Epidermal melanocyte (primary cell): Measurements from ENCODE around the gene S100A7.

Experiments used
- DNase-seq: peaks from one replicate; pipeline ENCODE4 v3.0.0; 2011; ENCODE audit warnings: low spot score; ENCODE audit not compliant: insufficient read length

The S100A7 gene

DNA sequence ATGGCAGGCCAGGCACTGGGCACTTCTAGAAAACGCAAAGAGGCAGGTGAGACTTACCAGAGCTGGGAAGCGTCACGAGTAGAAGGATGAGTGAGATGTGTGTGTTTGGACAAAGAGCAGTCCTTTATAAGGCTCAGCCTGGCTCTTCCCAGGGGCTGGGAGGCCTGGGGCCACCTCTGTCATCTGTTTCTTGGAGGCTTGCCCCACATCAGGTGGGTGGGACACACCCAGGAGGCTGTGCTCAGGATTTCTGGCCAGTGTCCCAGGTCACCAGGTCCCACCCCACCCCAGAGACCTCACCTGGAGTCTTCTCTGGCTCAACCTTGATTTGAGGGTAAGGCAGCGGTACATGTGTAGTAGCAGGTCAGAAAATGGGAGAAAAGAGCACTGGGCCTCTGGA, at the start of gene S100A7:
S100A7 (minus strand) TSS at position 101 of the 400 bp plus-strand sequence. CDS start 1,638 bp downstream, outside the sequence.
- no peak for DNase-seq

DNA sequence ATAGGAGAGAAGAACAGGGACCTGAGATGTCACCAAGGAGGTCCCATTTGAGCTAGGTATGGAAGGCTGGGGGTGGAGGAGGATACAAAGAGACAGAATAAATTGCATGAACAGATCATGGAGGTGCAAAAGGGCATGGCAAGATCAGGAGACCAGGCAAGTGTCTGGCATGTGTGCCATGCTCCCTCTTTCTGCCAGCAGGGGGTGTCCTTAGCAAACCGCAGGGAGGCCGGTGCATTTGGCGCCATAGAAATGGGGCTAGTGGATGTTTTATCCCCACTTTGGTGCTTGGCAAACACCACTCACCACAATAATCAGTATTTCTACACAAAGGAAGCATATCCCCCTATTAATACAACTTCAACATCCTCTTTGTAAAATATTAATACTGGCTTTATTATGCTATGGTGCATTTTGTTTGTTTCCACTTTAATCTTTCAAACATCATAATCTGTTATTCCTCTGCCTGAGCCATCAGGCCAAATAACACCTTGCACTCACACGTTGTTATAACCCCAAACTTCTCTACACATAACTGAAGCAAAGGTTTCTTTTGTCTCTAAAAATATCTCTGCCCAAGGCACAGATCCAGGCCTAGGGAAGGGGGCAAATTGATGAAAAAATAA, 49.4 kb upstream of the S100A7 start:
- no peak for DNase-seq

DNA sequence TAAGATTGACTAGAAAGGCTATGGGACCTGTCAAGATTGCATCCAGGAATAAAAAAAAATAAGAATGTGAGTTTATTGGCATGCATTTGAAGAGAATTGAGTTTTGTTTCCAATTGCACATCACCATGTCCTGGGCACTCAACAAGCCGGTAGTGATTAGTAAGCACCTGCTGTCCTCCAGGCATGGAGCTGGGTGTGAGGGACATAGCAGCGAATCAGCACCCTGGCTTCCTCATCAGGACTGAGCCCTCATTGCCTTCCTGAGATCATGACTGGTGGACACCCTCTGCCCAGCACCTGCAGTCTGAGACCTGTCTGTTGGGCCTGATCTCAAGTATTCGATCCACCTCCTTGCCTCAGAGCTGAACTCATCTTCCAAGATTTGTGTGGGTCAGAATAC, 48.6 kb upstream of the S100A7 start:
- no peak for DNase-seq

DNA sequence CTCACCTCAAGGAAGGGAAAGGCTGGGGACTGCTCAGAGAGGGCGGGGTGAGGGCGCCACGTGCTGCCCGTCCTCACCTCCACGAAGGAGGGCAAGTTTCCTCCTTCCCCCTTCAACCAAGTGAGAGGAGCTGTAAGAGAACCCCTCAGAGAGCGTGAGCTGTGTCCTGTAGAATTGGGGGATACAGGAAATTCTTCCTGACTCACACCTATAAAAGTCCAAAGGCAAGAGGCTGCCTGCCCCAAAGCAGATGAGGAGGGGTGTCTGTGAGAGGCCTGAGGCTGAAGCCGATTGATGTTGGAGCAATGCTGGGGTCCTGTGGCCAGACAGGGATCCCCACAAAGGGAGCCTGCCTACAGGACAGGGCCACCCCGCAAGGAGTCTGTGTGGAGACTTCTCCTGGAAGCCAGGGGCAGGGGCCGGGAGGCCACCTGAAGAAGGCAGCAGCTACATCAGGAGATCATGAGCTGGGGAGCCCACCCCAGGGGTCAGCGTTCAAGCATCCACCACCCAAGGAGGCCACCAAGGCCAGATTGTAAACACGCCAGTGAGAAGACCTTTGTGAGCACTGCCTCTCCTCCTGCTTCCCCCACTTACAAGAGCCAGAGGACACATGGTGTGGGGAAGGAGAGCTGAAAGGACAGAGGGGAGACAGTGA, 47.6 kb upstream of the S100A7 start:
- DNase-seq: no peak

DNA sequence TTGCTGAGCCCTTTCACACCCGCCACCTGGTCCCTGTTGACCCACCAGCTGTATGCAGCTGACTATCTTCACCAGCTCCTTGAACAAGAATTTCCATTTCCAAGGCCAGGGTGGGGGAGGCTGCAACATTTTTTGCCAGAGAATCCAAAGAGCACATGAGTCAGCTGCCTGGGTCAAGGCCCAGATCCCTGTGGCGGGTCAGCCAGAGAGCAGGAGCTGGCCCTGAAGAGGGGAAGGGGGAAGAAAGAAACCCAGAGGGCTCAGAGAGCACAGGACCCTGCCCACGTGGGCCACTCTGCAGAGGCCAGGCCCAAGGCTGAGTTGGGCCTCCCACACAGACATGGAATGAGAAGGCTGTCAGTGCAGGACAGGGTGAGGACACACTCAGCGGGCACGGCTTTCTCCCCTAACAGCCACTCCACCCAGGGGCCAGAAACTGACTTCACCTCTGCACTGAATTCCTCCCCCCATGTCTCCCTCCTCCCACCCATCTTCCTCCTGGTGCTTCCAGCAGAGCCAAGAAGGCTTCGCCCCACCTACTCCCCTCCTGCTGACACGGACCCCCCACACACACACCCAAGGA, 46.5 kb upstream of the S100A7 start:
- no peak for DNase-seq

DNA sequence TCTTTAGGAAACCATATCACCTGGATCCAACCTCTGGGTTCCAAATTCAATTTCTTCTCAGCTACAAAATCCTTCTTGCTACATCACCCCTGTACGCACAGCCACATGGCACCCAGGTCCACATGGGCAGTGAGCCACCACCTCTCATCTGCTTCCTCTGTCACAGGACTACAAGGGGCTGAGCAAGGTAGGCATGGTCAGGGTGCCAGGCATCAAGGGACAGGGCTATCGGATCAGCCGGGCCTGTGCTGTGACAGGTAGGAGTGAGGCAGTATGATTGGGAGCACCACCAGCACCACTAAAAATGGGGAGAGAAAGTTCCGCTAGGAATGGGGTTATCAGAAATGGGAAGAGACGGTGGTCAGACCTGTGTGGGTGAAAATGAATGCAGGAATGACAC, 45.9 kb upstream of the S100A7 start:
- no peak for DNase-seq

DNA sequence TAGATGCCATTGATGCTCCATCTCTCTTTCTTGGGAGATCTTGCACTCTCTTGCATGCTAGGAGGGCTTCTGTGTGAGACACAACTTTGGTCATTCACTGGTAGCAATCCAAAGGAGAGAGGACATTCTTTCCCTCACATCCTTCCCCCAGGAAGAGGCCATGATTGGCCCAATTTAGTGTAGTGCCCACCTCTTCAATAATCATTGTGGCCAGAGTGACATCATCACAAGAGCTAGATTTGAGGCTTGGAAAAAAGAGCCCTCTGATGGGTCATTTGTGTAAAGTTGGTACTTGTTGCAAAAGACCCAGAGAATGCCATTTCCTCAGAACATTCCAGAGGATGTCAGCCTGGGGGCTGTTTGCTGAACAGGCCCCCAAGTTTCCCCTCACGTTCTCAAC, 45.1 kb upstream of the S100A7 start:
- DNase-seq: no peak

DNA sequence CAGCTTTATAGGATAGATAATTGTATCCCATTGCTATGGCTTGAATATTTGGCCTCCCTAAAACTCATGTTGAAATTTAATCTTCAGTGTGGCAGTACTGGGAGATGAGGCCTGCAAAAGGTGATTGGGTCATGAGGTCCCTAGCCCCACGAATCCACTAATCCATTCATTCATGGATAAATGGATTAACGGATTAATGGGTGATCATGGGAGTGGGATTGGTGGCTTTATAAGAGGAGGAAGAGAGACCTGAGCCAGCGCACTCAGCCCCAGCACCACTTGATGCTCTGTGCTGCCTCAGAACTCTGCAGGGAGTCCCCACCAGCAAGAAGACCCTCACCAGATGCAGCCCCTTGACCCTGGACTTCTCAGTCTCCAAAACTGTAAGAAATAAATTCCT, 43.3 kb upstream of the S100A7 start:
- DNase-seq: no peak

DNA sequence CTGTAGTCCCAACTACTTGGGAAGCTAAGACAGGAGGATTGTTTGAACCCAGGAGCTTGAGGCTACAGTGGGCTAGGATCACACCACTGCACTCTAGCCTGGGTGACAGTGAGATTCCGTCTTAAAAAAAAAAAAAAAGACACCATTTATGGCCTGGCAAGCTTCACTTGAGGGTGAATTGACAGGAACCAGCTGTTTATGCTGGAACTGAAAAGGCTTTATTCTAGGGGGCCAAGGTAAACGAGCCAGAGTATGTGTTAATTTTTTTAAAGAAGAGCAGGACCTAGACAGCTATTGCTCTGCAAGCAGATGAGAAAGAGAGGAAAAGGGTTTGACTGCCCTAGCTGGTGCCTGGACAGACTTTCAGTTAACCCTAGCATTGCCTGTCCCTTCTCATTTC, 38.3 kb upstream of the S100A7 start:
- no peak for DNase-seq

DNA sequence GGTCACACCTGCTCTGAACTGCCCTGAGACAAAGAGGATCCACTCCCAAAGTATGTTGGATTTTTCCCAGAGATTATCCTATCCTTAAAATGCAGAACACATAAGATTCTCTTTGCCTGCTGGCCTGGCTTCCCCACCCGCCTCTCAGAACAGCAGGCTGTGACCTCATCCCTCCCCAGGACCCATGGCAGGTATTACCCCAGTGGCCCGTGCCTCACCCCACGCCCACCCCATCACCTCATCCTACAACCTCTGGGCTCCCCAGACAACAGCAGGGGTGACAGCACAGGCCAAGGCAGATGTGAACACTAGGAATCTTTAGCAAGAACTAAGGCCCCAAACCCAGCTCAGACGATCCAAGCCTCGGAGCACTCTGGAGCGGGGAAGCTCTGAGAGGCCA, 35.1 kb upstream of the S100A7 start:
- no peak for DNase-seq

DNA sequence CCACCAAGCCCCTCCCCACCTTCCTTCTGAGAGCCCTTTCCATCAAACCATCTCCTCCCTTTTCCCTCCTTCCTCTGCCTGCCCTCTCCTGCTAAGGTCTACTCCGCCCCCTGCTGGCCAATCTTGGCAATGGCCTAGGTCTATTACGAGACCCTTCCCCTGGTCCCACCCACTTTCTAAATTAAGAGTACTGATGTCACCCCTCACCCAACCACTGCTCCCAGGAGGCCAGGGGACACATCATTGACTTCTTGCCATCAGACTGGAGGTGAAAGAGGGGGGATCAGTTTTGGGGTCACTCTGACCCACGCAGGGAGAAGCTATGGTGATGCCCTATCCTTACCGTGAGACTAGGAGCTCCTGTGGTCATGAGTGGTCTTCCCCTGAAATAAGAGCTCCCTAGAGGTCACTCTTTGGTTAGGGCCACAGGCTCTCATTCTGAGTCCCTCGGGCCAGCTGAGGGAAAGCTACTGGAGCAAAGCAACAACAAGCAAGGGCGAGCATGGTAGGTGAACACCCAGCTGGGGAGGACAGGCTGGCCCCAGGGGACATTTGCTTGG, 34.6 kb upstream of the S100A7 start:
- DNase-seq: peak; percentile 52

DNA sequence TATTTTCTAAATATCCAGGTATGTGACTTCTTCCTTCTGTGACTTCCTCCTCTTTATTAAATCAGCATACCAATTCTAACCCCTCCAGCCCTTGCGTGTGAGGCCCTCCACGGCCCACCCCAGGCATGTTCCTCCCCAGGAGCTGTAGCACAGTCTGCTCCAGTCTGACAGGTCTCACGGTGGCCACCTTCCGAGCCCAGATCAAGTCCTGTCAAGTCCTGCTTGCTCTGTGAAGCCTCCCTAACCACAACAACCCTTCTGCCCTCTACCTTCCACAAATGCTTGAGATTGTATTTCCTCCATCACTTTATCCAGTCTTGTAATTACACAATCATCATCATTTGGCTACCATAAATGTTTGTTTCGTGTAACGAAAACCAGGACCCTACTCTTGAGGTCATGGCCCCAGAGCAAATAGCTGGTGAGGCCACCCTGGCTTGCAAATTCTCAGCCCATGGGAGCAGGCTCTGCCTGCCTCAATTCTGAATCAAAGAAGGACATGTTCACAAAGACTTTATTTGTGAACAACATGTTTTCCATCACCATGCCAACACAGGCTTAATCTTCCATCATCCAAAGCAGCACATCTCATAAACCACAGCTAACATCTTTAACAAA, 33.0 kb upstream of the S100A7 start:
- DNase-seq: no peak

DNA sequence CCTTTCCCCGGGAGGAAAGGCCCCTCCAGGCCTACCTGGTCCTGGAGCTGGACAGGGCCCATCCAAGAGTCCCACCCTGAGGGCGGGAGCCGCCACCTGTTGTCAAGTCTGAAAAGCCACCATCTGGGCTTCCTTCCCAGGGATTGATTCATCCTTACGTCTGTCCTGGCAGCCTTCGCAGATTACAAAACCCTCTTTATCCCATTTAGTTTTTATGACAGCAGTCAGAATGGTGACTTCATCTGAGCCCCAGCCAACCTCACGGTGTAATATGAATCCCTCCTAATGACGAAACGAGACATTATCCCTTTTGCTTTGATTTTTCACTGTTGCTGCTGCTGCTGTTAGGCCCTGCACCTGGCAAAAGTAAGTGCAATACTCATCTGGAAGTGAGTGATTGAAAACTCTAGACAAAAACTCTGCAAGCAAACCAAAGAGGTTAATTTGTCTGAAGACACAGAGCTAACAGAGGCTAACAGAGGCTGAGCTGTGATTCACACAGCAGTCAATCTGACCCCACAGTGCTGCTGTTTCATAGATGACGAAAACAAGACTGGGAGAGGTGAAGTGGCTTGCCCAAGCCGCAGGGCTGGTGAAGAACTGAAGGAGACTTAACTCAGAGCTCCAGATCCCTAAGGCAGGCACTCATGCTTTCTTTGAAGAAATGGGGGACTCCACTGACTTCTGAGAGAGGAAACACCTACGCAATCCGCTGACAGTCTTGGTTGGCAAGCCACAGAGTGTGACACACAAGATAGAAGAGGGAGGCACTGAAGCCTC, 30.0 kb upstream of the S100A7 start:
- no peak for DNase-seq

DNA sequence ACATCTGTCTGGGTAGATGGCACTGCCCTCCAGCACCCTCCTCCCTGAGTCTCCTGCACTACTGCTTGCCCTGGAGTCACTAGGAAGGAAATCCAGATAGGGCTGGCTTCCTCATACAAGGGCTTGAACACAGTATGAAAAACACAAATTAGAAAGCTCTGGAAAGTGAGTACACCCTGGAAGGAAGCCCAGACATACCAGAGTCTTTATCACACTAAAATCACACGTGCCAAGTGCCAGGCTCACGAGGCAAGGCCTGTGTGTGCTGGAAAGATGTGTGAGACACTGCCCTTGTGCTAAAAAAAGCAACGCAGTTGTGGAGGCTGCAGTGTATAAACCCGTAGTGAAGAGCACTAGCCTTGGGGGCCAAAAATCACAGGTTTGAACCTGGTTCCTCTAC, 28.3 kb upstream of the S100A7 start:
- no peak for DNase-seq

DNA sequence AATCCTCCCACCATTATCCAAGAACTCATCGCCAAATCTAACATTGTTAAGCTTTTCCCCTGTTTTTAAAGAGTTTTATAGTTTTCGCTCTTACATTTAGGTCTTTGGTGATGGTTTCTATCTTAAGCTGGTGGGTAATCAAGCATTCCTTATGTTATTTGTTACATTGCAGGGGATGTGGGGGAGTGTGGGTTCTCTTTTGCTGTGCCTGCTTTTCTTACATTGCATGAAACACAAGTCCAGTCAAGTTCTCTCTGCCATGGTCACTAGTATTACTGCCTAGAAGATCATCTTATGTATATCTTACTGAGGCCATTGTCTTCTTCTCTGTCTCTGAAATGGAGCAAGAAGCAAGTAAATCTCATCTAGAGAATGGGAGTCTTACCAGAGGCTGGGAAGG, 27.3 kb upstream of the S100A7 start:
- DNase-seq: no peak

DNA sequence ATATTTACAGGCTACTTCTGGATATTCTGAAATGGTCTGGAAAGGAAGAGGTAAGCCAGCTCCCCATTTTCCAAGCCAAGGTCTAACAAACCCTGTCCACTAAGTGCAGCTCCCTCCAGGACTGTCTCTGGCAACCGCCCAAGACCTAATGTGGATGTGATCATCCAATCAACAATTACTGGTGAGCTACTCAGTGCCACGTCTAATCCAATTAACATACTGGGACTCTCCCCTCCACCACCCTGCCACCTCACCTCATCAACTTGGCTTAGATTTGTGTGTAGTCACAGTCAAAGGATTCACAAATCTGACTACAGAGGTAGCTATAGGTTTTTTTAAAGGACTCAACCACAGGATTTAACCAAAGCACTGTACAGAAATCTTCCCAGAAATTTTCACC, 25.4 kb upstream of the S100A7 start:
- no peak for DNase-seq

DNA sequence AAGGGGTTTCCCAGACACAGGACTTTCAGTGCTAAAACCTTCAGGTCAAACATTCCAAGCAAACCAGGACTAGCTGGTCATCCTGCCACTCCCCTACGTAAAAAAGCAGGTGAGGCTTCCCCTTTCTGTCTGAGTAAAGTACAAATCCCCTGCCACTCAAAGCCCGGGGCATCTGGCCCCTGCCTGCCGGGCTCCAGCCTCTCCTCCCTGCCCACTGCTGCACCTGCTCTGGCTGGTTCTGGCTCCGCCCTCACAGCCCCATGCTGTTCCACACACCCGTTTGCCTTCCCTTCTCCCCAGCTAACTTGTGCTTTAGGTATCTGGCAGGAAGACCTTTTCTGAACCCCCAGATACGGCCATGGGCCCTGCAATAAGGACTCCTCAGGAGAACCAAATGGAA, 23.3 kb upstream of the S100A7 start:
- DNase-seq: no peak

DNA sequence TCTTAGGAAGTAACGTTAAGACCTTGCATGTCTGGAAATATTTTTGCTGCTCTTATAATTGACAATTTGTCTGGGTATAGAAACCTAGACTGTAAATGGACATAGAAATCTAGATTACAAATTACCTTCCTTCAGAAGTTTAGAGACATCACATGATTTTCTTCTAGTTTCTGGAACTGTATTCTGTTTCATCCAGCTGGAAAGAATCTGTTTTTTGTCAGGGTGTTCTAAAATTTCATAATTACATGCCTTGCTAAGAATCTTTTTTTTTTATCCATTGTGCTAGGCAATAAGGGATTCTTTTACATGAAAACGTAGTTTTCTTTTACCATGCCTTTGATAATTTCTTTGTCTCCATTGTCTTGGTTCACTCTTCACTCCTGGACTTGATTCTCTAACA, 20.7 kb upstream of the S100A7 start:
- DNase-seq: no peak

DNA sequence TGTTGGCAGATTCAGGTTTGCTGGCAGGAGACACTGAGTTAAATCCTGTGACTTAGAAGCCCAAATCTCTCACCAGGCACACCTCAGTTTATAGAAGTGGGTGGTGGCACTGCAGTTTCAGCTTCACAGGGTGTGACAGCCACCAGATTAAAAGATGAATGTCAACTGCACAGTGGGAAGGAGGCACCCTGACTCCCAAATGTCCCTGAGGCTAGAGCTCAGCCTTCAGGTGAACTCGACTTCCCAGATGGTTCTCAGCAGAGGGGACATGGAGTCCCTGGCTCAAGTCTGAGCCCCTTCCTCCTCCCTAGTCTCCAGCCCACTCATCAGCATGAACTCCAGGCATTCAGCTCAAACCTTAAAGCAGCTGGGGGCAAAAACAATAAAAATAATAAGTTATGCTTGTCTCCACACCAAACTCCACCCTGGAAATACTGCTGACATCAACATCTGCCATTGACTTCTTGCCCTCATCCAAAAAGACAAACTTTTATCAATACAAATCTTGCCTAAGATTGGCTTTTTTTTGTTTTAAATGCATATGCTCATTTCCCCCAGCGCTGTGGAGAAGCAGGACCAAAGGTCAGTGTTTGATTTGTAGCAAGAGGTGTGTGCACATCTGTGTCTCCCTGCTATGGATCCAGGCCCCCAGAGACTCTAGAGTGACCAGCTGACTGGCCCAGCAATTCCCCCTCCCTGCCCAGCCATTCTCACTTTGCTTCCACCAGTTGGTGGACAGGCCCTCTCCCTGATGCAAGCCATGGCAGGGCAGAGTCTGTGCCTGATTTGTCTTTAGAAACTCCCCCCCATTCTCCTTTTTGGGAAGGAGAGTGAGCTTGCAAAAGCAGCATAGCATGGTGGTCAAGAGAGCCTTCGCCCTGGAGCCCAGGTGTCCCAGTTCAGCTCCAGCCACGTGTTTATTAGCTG, 18.5 kb upstream of the S100A7 start:
- no peak for DNase-seq

DNA sequence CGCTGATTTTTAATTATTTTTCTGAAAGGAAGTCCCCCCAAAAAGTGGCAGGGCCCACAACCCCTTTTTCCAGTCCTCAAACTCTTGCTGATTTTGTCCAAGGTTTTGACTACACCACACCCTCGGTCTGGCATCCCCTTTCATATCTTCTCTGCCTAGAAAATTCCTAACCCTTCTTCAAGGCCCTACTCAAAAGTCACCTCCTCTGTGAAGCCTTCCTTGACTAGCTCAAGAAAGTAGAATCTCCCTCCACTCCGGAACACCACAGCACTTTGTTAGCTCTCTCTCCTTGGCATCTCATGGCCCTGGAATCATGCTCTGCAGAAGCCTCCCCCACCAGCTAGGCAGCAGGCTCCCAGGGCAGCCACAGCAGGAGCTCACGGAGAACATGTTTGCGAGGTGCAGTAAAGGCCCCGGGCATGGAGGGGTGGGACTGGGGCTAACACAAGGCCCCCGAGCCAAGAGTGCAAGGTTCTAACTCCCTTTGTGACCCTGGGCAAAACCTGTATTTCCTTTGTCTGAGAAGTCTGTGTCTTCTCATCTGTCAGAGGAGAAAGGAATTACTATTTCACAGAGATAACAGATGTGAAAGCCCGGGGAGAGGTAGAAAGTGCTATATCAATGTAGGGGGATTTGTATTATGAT, 17.7 kb upstream of the S100A7 start:
- DNase-seq: no peak
